GM19455 (cell line): ENCODE data around the gene SVOP.
"Not testable (repeated sequence)": the region's sequence is repeated elsewhere in the genome, so short reads cannot be mapped to it uniquely, and the experiment has no call there.

Source experiments
- ATAC-seq: cut with Tn5 transposase; IDR thresholded peaks from one replicate; pipeline ENCODE4 v1.9.1; 2021; ENCODE audit not compliant: unreplicated experiment

The SVOP gene

GRCh38 chr12:109020796-109021380 is at the start of gene SVOP:
Gene SVOP, minus strand, starts transcription at chr12:109021068. Its CDS starts 200 bp downstream, at chr12:109020868.
- ATAC-seq, result no peak

DNA sequence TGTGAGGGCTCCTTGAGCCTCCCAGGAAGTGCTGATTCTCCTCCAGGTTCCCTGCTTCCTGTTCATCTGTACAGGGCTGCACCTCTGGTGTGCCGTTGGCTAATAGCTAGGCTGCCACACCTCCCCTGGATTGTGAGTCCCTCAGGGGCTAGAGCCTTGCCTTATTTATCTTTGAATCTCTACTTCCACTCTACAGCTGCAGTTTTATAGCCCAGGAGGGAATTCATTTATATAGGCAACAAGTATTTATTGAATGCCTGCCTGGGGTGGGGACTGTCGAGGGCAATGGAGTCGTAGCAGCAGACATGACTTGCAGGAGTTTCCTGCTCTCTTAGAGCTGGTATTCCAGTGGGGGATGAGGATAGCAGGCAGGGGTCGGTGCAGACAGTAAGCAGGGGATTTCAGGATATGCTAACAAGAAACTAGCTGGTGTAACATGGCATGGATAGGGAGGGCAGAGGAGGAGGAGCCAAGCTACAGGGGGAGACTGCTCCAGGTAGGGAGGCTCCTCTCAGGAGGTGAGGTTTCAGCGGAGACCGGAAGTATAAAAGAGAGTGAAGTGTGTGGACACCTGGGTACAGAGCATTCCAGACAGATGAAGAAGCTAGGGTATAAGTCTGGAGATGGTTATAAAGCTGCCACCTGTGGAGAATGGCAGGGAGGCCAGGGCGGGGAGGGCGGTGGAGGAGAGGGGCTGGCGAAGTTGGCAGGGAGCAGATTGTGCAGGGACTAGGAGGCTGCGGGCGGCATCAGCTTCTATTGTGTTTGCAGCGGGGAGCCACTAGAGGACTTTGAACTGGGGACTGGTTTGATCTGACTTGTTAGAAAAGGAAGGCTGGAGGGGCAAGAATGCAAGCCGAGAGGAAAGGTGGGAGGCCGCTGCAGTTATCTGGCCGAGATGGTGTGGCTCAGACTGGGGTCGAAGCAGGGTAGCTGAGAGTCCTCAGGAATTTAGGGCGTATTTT is 48.7 kb upstream of the SVOP start:
- ATAC-seq, result no peak

GRCh38 chr12:109065853-109066193 is 45.0 kb upstream of the SVOP start:
- no peak for ATAC-seq

- no peak for ATAC-seq
Measured at GRCh38 chr12:109065154-109065852, 44.4 kb upstream of the SVOP start.

DNA sequence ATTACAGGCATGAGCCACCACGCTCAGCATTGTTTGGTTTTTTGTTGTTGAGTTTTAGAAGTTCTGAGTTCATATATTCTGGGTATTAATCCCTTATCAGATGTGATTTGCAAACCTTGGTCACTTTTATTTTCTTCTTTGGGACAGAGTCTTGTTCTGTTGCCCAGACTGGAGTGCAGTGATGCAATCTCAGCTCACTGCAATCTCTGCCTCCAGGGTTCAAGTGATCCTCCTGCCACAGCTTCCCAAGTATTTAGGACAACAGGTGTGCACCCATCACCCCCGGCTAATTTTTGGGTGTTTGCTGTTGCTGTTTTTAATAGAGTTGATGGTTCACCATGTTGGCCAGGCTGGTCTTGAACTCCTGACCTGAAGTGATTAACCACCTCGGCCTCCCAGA is 43.3 kb upstream of the SVOP start:
- ATAC-seq, result no peak

GRCh38 chr12:109058773-109059172 is 37.9 kb upstream of the SVOP start:
- ATAC-seq, result no peak

- ATAC-seq, result no peak
Measured at GRCh38 chr12:109057376-109057775, 36.5 kb upstream of the SVOP start.

DNA sequence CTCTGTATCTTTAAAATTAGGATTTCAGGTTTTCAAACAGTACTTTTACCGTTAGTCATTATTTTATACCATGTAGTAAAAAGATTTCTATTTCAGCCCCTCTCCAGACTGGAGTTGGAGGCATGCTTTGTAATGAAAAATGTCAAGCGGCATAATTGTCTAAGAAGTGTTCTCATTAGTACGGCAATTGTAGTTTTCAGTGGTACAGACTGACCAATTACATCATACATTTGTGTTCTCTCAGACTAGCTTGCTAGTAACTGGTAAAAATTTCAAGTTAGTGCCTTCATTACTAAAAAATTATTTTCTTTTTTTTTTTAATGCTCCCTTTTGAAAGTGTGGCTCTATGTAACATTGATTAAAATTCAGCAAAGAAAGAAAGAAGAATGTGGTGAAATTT is 36.0 kb upstream of the SVOP start:
- ATAC-seq, result no peak

- ATAC-seq, result no peak
Measured at GRCh38 chr12:109054520-109054919, 33.7 kb upstream of the SVOP start.

- ATAC-seq, result peak; percentile 4
Measured at GRCh38 chr12:109054124-109054513, 33.3 kb upstream of the SVOP start.

- ATAC-seq, result peak; percentile 47
Measured at GRCh38 chr12:109053382-109054123, 32.7 kb upstream of the SVOP start.

DNA sequence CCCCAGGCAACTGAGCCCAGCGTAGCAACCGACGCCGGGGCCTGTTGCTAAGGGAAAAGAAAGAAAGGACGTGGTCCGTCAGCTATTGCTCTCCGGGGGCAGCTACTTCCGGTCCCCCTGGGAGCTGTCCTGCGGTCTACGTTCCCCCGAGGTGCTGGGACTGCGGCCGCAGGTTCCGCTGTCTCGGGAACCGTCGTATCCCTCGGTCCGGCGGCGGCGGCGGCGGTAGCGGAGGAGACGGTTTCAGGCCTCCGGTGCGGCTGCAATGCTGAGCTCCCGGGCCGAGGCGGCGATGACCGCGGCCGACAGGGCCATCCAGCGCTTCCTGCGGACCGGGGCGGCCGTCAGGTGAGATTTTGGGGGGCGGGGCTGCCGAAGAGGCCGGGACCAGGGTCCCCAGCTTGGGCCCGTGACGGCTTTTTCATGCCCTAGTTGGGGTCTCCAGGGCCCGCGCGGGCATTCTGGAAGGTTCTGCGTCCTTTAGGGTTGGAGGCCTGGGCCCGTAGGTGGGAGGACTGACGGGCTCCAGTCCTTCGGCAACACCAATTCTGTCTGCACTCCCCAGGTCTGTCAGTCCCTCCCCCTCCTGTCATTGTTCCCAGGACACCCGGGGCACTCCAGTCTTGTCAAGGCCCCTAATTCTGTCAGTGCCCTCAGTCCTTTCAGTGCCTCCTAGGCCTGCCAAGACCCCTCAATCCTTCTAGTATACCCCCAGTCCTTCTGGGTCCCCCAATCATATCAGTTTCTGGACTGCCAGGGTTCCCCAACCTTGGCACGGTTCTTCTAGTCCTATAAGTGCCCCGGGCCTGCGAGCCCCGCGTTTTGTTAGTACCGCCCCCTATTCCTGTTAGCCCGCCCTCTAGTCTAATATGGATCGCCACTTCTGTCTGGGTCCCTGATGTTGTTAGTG is 31.8 kb upstream of the SVOP start, which contains the start of gene USP30:
USP30 (plus strand) TSS at position 163 of the 910 bp plus-strand sequence; CDS start at position 266, 103 bp downstream.
- ATAC-seq, result peak; percentile 73

- ATAC-seq, result no peak
Measured at GRCh38 chr12:109052097-109052413, 31.2 kb upstream of the SVOP start.

GRCh38 chr12:109049794-109050193 is 28.9 kb upstream of the SVOP start:
- ATAC-seq, result not testable (repeated sequence)

DNA sequence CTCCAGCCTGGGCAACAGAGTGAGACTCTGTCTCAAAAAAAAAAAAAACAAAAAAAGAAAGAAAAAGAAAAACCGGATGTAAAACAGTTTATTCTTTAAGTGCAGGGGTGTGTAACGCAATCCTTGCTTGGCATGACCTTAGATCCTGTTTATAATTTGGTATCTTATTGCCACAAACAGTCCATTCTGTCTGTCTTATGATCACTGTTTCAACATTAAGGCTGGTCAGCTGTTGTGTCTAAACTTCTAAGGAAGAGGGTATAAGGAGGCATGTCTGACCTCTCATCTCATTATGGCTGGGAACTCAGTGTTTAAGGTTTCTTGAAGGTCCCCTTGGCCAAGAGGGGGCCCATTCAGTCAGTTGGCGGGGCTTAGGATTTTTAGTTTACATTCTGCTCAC is 27.8 kb upstream of the SVOP start:
- not testable (repeated sequence) for ATAC-seq

GRCh38 chr12:109047081-109047805 is 26.4 kb upstream of the SVOP start:
- ATAC-seq, result no peak

- ATAC-seq, result no peak
Measured at GRCh38 chr12:109044241-109044640, 23.4 kb upstream of the SVOP start.

DNA sequence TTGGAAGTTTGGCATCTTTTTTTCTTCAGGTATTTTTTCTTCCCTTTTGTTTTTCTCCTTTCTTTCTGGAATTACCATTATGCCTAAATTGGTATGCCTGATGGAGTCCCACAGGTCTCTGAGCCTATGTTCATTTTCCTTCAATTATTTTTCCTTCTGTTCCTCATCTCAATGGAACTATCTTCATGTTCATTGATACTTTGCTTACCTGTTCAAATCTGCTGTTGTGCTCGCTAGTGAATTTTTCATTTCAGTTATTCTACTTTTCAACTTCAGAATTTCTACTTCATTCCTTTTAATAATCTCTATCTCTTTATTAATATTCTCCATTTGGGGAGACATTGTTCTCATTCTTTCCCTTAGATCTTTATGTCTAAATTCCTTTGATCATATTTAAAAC is 16.1 kb upstream of the SVOP start:
- ATAC-seq, result no peak
